ENCODE data around the gene HGD.

HGD gene

GRCh38 chr3:120682095-120682681 lies at the start of gene HGD:
Gene HGD, minus strand, starts transcription at chr3:120682239. Its CDS starts 128 bp downstream, at chr3:120682111.
- no peak for DNase-seq

GRCh38 chr3:120730576-120731542 lies 48.8 kb upstream of the HGD start:
- no peak for DNase-seq

- DNase-seq = no peak
Measured at GRCh38 chr3:120726791-120727190, 44.8 kb upstream of the HGD start.

GRCh38 chr3:120719167-120719834 lies 37.3 kb upstream of the HGD start:
- DNase-seq = peak; percentile 54 to 60

GRCh38 chr3:120713262-120713661 lies 31.2 kb upstream of the HGD start:
- DNase-seq = no peak

GRCh38 chr3:120710369-120710768 lies 28.3 kb upstream of the HGD start:
- no peak for DNase-seq

- DNase-seq = no peak
Measured at GRCh38 chr3:120708408-120708807, 26.4 kb upstream of the HGD start.

- no peak for DNase-seq
Measured at GRCh38 chr3:120706950-120707349, 24.9 kb upstream of the HGD start.

GRCh38 chr3:120705884-120706582 lies 24.0 kb upstream of the HGD start:
- no peak for DNase-seq

GRCh38 chr3:120699333-120699732 lies 17.3 kb upstream of the HGD start:
- no peak for DNase-seq

GRCh38 chr3:120693439-120694171 lies 11.6 kb upstream of the HGD start:
- no peak for DNase-seq

- DNase-seq = no peak
Measured at GRCh38 chr3:120689395-120689794, 7.4 kb upstream of the HGD start.

- DNase-seq = no peak
Measured at GRCh38 chr3:120688121-120688520, 6.1 kb upstream of the HGD start.

- no peak for DNase-seq
Measured at GRCh38 chr3:120685411-120685810, 3.4 kb upstream of the HGD start.

GRCh38 chr3:120684896-120685295 lies 2.9 kb upstream of the HGD start:
- no peak for DNase-seq

GRCh38 chr3:120683671-120684301 lies 1.7 kb upstream of the HGD start:
- no peak for DNase-seq

GRCh38 chr3:120683213-120683612 lies 1.2 kb upstream of the HGD start:
- DNase-seq = no peak

- no peak for DNase-seq
Measured at GRCh38 chr3:120681506-120682038, 467 bp downstream of the HGD start.

GRCh38 chr3:120681018-120681417 lies 1.0 kb downstream of the HGD start:
- DNase-seq = no peak

- DNase-seq = no peak
Measured at GRCh38 chr3:120680193-120680894, 1.7 kb downstream of the HGD start.

GRCh38 chr3:120678984-120679383 lies 3.1 kb downstream of the HGD start:
- no peak for DNase-seq
